Endothelial cell of umbilical vein (primary cell): ENCODE measurements around the gene SLC46A2. TPM values are rescaled to one million over a fixed set of nuclear protein-coding genes. Genes with fewer than 3 reads are reported as not detected.

Experiments
- BruUV-seq: library from RNA; stranded (reverse); fragments of 400-500 nt; replicated peaks from 2 replicates; lab custom pipeline; 2021; lab: Mats Ljungman, UMichigan
- CTCF ChIA-PET: fragments of 300-600, 350-600 bp; sonication (Branson Sonifier 250); formaldehyde crosslinking; loops from one replicate; lab custom pipeline; 2021; ENCODE audit warnings: antibody characterized with exemption, inconsistent platforms; lab: Charles Lee
- POLR2A ChIA-PET: fragments of 300-600, 350-600 bp; sonication (Branson Sonifier 250); formaldehyde crosslinking; loops from one replicate; lab custom pipeline; 2021; ENCODE audit warnings: antibody characterized with exemption, inconsistent platforms; lab: Charles Lee
- DNase-seq: peaks from one replicate; pipeline ENCODE4 v3.0.0-alpha.2; 2011; ENCODE audit warnings: low read depth, low spot score
- FAIRE-seq: peaks from 2 replicates; lab custom pipeline; 2011; peaks lifted over from hg19 to GRCh38; lab: Jason Lieb, UNC
- H2AFZ ChIP-seq: 2 replicates; pipeline ENCODE4 v1.6.0; 2012; ENCODE audit warnings: low read depth, low read length, control low read depth, inconsistent platforms
- H3K27ac ChIP-seq: 2 replicates; pipeline ENCODE4 v1.5.1; 2011; ENCODE audit warnings: low read depth, mild to moderate bottlenecking, control low read depth, low read length, moderate library complexity; ENCODE audit not compliant: insufficient read depth
- H3K27me3 ChIP-seq, 2 experiments: 2 replicates each; pipeline versions ENCODE4 v1.6.0 to v1.6.1; 2011; ENCODE audit warnings: low read length in 2 of 2, mixed read lengths in 1 of 2; ENCODE audit not compliant: control insufficient read depth in 2 of 2, insufficient read depth in 2 of 2
- H3K36me3 ChIP-seq, 2 experiments: 2 replicates in 1 of 2; 3 replicates in 1 of 2; pipeline ENCODE4 v1.5.1; 2011; ENCODE audit warnings: low read length in 2 of 2, mild to moderate bottlenecking in 1 of 2, moderate library complexity in 1 of 2; ENCODE audit not compliant: control insufficient read depth in 2 of 2, insufficient read depth in 2 of 2; ENCODE audit errors: extremely low read depth in 1 of 2
- H3K4me1 ChIP-seq: 3 replicates; pipeline ENCODE4 v1.5.1; 2011; ENCODE audit warnings: mild to moderate bottlenecking, low read length; ENCODE audit not compliant: control insufficient read depth, insufficient read depth; ENCODE audit errors: extremely low read depth
- H3K4me2 ChIP-seq: 2 replicates; pipeline ENCODE4 v1.6.1; 2011; ENCODE audit warnings: low read length, control low read depth, mixed read lengths; ENCODE audit not compliant: insufficient read depth
- H3K4me3 ChIP-seq, 3 experiments: fragments of 200-600 bp in 1 of 3; sonication (generic), shearing (Covaris generic) in 1 of 3; replicated peaks in 1 of 3; 2 replicates each; pipeline ENCODE4 v1.5.1; 2011 to 2016; ENCODE audit warnings: control low read depth in 3 of 3, low read length in 3 of 3, mild to moderate bottlenecking in 2 of 3, inconsistent platforms in 1 of 3, low read depth in 1 of 3, moderate library complexity in 1 of 3; ENCODE audit not compliant: insufficient read depth in 1 of 3
- H3K79me2 ChIP-seq: 2 replicates; pipeline ENCODE4 v1.6.0; 2012; ENCODE audit warnings: low read length, inconsistent platforms; ENCODE audit not compliant: control insufficient read depth, insufficient read depth
- H3K9ac ChIP-seq: replicated peaks from 2 replicates; pipeline ENCODE3; 2011; ENCODE audit warnings: low read length, control low read depth; ENCODE audit not compliant: insufficient read depth; ENCODE audit errors: extremely low read depth
- H3K9me1 ChIP-seq: replicated peaks from 3 replicates; pipeline ENCODE4 v1.6.0; 2011; ENCODE audit warnings: mild to moderate bottlenecking, low read length; ENCODE audit not compliant: control insufficient read depth, insufficient read depth; ENCODE audit errors: extremely low read depth
- H3K9me3 ChIP-seq: replicated peaks from 2 replicates; pipeline ENCODE4 v1.5.1; 2012; ENCODE audit warnings: low read length, inconsistent platforms; ENCODE audit not compliant: control insufficient read depth, insufficient read depth
- H4K20me1 ChIP-seq: replicated peaks from 2 replicates; pipeline ENCODE3; 2011; ENCODE audit warnings: mild to moderate bottlenecking, low read length; ENCODE audit not compliant: control insufficient read depth, insufficient read depth; ENCODE audit errors: extremely low read depth
- CTCF ChIP-seq, 2 donors: IDR thresholded peaks; 1 replicate in 1 of 2; 2 replicates in 1 of 2; pipeline ENCODE4 v1.5.1; 2011; ENCODE audit warnings: low read length in 2 of 2, mild to moderate bottlenecking in 2 of 2, moderate library complexity in 2 of 2, control low read depth in 1 of 2, inconsistent platforms in 1 of 2, low read depth in 1 of 2; ENCODE audit not compliant: insufficient read depth in 1 of 2; ENCODE audit errors: extremely low read depth in 1 of 2
- EZH2 ChIP-seq: IDR thresholded peaks from 2 replicates; pipeline ENCODE4 v1.6.1; 2012; ENCODE audit warnings: borderline replicate concordance, low read depth, mild to moderate bottlenecking, moderate library complexity, low read length, inconsistent platforms; ENCODE audit not compliant: severe bottlenecking
- FOS ChIP-seq: IDR thresholded peaks from 2 replicates; pipeline ENCODE4 v1.6.1; 2011; ENCODE audit warnings: mild to moderate bottlenecking, low read length, moderate library complexity, borderline replicate concordance; ENCODE audit not compliant: insufficient read depth
- GATA2 ChIP-seq: IDR thresholded peaks from 2 replicates; pipeline ENCODE4 v1.7.0; 2011; ENCODE audit warnings: low read depth, mild to moderate bottlenecking, moderate library complexity, mixed read lengths, low read length; ENCODE audit not compliant: insufficient read length, insufficient read depth
- JUN ChIP-seq: IDR thresholded peaks from 2 replicates; pipeline ENCODE4 v1.6.1; 2011; ENCODE audit warnings: borderline replicate concordance, low read depth; ENCODE audit not compliant: insufficient read length, insufficient read depth
- MAX ChIP-seq: IDR thresholded peaks from 2 replicates; pipeline ENCODE4 v1.6.1; 2011; ENCODE audit not compliant: insufficient read depth, insufficient read length
- MYC ChIP-seq: IDR thresholded peaks from one replicate; pipeline ENCODE4 v1.6.1; 2011; ENCODE audit warnings: mild to moderate bottlenecking, low read depth, low read length
- POLR2A ChIP-seq: IDR thresholded peaks from 2 replicates; pipeline ENCODE4 v1.6.1; 2012; ENCODE audit warnings: low read depth, mild to moderate bottlenecking, control low read depth, low read length
- POLR2AphosphoS5 ChIP-seq: IDR thresholded peaks from 2 replicates; pipeline ENCODE4 v1.6.1; 2012; ENCODE audit warnings: low read depth, mild to moderate bottlenecking, control low read depth, low read length, moderate library complexity; ENCODE audit not compliant: insufficient read depth
- dilution Hi-C: fragments of 300-500 bp; cut with MboI; formaldehyde crosslinking; loops from one replicate; pipeline ENCODE4 v1.15.0; 2019; ENCODE audit warnings: low sequenced_read_pairs; ENCODE audit not compliant: extremely low pct_ligation_motif_present
- intact Hi-C: fragments of 100-400 bp; cut with micrococcal nuclease; formaldehyde crosslinking; loops from one replicate; pipeline ENCODE4 v1.10.0; 2022
- polyA plus RNA-seq, 4 experiments: library from polyadenylated mRNA; depleted of rRNA in 3 of 4; stranded (reverse) in 3 of 4; unstranded in 1 of 4; fragments of >200 nt; gene quantifications; 2 replicates each; pipeline versions ENCODE4 v1.2.1 to v1.2.3, GENCODE V29; 2011 to 2012; ENCODE audit warnings: missing spikeins in 1 of 4
- total RNA-seq: library from RNA; stranded (reverse); gene quantifications from 2 replicates; pipeline ENCODE4 v1.2.3, GENCODE V29; 2021

The SLC46A2 gene
- total and polyA plus RNA-seq, 2 donors (not counting 3 experiments of a cell fraction or from before 2014, with no cell fraction given): not detected

GRCh38 chr9:112850840-112851239 lies 39.8 kb downstream of the SLC46A2 start:
- H3K36me3 ChIP-seq: no peaks in the 10 kb centered on the region
- H3K4me1 ChIP-seq: peaks cover 5% of the 10 kb centered on the region
- no peak overlapping the region for H3K9ac ChIP-seq
- no peak for TF ChIP-seq CTCF (IDR thresholded peaks at IDR 0.05; ENCODE audit: extremely low read depth in 1 of 2, insufficient read depth in 1 of 2, low read depth in 1 of 2, low read length in 2 of 2)
- TF ChIP-seq GATA2: no peak
- no peaks in the 10 kb centered on the region for H4K20me1 ChIP-seq
- no peak for FAIRE-seq
- H3K9me1 ChIP-seq: no peaks in the 10 kb centered on the region
- H3K9me3 ChIP-seq: no peaks in the 10 kb centered on the region
- H3K4me2 ChIP-seq: no peak overlapping the region
- CTCF ChIA-PET: interaction anchor here (4.1 kb wide), 1 partner anchor 52 kb away, joined by 24 read pairs; no protein-coding TSS in a partner anchor
- intact Hi-C loops: no loop called here
- H3K79me2 ChIP-seq: no peaks in the 10 kb centered on the region
- POLR2A ChIA-PET: no interaction called here
- no TSS peak for BruUV-seq
- no peaks in the 10 kb centered on the region for H3K27me3 ChIP-seq
- H3K4me3 ChIP-seq: no peak overlapping the region
- DNase-seq: no peak
- no peak overlapping the region for H2AFZ ChIP-seq
- dilution Hi-C loops: no loop called here
- no peak overlapping the region for H3K27ac ChIP-seq

- H4K20me1 ChIP-seq: no peaks in the 10 kb centered on the region
- H3K79me2 ChIP-seq: no peaks in the 10 kb centered on the region
- DNase-seq: no peak
- intact Hi-C loops (no loop called here), dilution Hi-C loops (no loop called here)
- H3K9me3 ChIP-seq: no peaks in the 10 kb centered on the region
- no peak overlapping the region for H2AFZ ChIP-seq
- no peaks in the 10 kb centered on the region for H3K27me3 ChIP-seq
- H3K4me1 ChIP-seq: peaks cover 5% of the 10 kb centered on the region
- FAIRE-seq: no peak
- CTCF ChIA-PET: interaction anchor here (4.1 kb wide), 1 partner anchor 54 kb away, joined by 24 read pairs; no protein-coding TSS in a partner anchor
- no peak overlapping the region for H3K4me2 ChIP-seq
- TF ChIP-seq FOS: no peak
- TF ChIP-seq MAX: no peak
- TF ChIP-seq POLR2AphosphoS5: no peak
- TF ChIP-seq GATA2: no peak
- TF ChIP-seq JUN: no peak
- no peak for TF ChIP-seq CTCF (IDR thresholded peaks at IDR 0.05; ENCODE audit: extremely low read depth in 1 of 2, insufficient read depth in 1 of 2, low read depth in 1 of 2, low read length in 2 of 2)
- TF ChIP-seq MYC: no peak
- no peak for TF ChIP-seq POLR2A
- TF ChIP-seq EZH2: no peak
- no peak overlapping the region for H3K4me3 ChIP-seq
- POLR2A ChIA-PET: no interaction called here
- H3K9me1 ChIP-seq: no peaks in the 10 kb centered on the region
- no peak overlapping the region for H3K9ac ChIP-seq
- H3K36me3 ChIP-seq: no peaks in the 10 kb centered on the region
- no TSS peak for BruUV-seq
- H3K27ac ChIP-seq: no peak overlapping the region
Observed at GRCh38 chr9:112849363-112849922, 41.2 kb downstream of the SLC46A2 start.
